Measurements from ENCODE around the gene ZGRF1.

The ZGRF1 gene

DNA sequence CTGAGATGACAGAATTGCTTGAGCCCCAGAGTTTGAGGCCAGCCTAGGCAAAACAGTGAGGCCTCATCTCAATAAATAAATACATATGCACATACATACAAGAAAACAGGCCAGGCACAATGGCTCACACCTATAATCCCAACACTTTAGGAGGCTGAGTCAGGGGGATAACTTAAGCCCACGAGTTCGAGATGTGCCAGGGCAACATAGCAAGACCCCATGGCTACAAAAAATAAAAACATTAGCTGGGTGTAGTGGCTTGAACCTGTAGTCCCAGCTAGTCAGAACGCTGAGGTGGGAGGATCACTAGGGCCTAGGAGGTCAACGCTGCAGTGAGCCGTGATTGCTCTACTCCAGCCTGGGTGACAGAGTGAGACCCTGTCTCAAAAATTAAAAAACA lies 69.2 kb downstream of the ZGRF1 start:
- no peak for DNase-seq (ENCODE audit: low read depth in 2 of 2)
- TF ChIP-seq, protein P1, sequence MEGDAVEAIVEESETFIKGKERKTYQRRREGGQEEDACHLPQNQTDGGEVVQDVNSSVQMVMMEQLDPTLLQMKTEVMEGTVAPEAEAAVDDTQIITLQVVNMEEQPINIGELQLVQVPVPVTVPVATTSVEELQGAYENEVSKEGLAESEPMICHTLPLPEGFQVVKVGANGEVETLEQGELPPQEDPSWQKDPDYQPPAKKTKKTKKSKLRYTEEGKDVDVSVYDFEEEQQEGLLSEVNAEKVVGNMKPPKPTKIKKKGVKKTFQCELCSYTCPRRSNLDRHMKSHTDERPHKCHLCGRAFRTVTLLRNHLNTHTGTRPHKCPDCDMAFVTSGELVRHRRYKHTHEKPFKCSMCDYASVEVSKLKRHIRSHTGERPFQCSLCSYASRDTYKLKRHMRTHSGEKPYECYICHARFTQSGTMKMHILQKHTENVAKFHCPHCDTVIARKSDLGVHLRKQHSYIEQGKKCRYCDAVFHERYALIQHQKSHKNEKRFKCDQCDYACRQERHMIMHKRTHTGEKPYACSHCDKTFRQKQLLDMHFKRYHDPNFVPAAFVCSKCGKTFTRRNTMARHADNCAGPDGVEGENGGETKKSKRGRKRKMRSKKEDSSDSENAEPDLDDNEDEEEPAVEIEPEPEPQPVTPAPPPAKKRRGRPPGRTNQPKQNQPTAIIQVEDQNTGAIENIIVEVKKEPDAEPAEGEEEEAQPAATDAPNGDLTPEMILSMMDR (IDR thresholded peaks at IDR 0.05; ENCODE audit: low read depth, low read length) = no peak

DNA sequence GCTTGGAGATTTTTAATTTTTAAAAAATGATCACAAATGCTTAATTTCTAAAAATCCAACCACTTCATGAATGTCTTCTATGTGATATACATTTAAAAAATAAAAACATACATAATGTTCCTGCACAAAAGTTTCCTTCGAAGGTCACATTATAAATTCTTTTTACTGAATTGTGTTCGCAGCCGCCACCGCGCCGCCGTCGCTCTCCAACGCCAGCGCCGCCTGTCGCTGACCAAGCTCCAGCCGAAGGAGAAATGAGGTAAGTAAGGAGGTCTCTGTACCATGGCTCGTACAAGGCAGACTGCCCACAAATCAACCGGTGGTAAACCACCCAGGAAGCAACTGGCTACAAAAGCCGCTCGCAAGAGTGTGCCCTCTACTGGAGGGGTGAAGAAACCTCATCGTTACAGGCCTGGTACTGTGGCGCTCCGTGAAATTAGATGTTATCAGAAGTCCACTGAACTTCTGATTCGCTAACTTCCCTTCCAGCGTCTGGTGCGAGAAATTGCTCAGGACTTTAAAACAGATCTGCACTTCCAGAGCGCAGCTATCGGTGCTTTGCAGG lies 71.9 kb downstream of the ZGRF1 start:
- DNase-seq (ENCODE audit: low read depth in 2 of 2) = no peak
- TF ChIP-seq, protein P1 (IDR thresholded peaks at IDR 0.05; ENCODE audit: low read depth, low read length) = no peak
- H3K4me3 ChIP-seq (replicated peaks in 1 of 2; ENCODE audit: low read depth in 2 of 2, low read length in 2 of 2) = no peak overlapping the region

More for the DNA sequence above, 69.2 kb downstream of the ZGRF1 start:
- H3K4me3 ChIP-seq (replicated peaks in 1 of 2; ENCODE audit: low read depth in 2 of 2, low read length in 2 of 2) = no peak overlapping the region

DNA sequence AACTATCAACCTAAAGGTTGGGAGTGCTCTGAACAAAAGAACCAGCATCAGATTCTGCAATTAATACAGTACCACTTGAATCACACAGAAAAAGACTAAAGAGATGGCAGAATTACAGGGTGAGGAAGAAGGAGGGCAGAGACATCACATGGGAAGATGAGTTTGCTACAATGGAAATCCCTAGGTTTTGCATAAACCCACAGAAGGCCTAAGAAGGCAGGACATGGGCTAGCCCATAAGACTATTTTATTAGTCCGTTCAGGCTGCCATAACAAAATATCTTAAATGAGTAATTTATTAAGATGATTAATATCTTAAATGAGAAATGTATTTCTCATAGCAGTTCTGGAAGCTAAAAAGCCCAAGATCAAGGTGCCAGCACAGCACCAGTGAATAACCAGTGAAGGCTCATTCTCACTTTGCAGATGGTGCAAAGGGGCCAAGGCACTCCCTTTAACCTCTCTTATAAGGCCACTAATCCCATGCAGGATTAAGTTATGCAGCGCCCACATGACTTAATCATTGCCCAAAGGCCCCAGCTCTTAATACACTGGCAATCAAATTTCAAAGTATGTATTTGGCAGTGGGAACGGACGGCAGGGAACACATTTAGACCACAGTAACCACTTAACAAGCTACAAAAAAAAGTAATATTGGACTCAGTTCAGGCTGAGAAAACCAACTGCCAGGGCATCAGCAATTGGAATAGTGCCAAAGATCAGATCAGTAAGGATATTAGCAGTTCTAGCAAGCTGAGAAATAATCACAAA lies 73.1 kb downstream of the ZGRF1 start:
- DNase-seq (ENCODE audit: low read depth in 2 of 2) = no peak
- TF ChIP-seq, protein P1 (IDR thresholded peaks at IDR 0.05; ENCODE audit: low read depth, low read length) = no peak
- no peak overlapping the region for H3K4me3 ChIP-seq (replicated peaks in 1 of 2; ENCODE audit: low read depth in 2 of 2, low read length in 2 of 2)

DNA sequence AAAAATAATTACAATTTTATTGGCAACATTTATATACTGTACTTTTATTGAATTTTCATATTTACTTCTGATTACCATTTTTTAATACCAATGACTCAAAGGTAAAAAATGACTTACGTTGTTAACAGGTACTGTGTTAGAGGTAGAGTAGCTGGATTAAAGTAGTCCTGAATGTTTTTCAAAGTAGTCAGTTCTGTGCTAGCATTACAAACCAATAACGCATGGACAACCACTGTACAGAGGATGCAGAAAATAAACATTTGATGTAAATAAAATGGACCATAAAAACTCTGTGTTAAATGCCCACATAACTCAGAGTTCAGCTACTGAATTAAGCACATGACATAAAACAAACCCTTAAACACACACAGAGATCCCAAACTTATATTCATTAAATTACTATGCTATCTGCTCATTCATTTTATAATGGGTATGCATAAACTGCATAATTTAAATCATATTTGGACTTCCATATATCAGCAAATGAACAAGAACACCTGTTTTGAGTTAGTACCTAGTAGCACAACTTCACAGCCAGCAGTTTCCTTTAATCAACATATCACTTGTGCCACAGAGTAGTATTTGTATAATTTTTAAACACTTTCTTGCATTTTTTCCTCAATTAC lies 74.3 kb downstream of the ZGRF1 start:
- H3K4me3 ChIP-seq (replicated peaks in 1 of 2; ENCODE audit: low read depth in 2 of 2, low read length in 2 of 2) = no peak overlapping the region
- DNase-seq (ENCODE audit: low read depth in 2 of 2) = no peak
- TF ChIP-seq, protein P1 (IDR thresholded peaks at IDR 0.05; ENCODE audit: low read depth, low read length) = no peak

DNA sequence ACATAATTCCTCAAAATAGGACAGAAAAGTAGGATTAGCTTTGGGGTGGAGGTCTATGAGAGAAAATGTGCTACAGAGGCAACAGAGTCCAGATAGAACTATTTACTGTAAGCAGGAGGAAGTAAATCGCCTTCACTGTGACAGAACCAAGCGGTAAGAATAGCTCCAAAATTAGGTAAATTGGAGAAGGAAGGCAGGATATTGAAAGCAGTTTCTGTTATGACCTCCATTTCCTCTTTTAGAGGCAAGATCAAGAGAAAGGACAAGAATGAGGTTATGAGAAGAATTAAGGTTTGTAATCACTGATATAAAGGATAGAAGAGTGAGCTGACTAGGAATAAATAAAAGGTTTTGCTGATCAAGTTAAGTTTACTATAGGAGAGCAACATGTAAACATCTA lies 76.6 kb downstream of the ZGRF1 start:
- TF ChIP-seq, protein P1 (IDR thresholded peaks at IDR 0.05; ENCODE audit: low read depth, low read length) = no peak
- H3K4me3 ChIP-seq (replicated peaks in 1 of 2; ENCODE audit: low read depth in 2 of 2, low read length in 2 of 2) = no peak overlapping the region
- DNase-seq (ENCODE audit: low read depth in 2 of 2) = no peak

DNA sequence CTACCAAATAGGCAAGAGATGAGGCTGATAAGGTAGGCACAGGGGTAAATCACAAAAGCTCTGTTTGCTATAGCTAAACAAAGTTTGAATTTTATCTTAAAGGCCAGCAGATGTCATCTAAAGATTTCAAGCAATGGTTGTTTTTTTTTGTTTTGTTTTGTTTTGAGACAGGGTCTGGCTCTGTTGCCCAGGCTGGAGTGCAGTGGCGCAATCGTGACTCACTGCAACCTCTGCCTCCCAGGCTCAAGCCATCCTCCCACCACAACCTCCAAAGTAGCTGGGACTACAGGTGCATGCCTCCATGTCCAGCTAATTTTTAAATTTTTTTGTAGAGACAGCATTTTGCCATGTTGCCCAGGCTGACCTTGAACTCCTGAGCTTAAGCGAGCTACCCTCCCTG lies 77.7 kb downstream of the ZGRF1 start:
- H3K4me3 ChIP-seq (replicated peaks in 1 of 2; ENCODE audit: low read depth in 2 of 2, low read length in 2 of 2) = no peak overlapping the region
- TF ChIP-seq, protein P1 (IDR thresholded peaks at IDR 0.05; ENCODE audit: low read depth, low read length) = no peak
- DNase-seq (ENCODE audit: low read depth in 2 of 2) = no peak

Measured in cardiac fibroblast (primary cell).